HG03442 (cell line): ENCODE data around the gene OR7G1.
"Not testable (repeated sequence)": the region's sequence is repeated elsewhere in the genome, so short reads cannot be mapped to it uniquely, and the experiment has no call there.

Experiments used
- ATAC-seq: cut with Tn5 transposase; IDR thresholded peaks from one replicate; pipeline ENCODE4 v1.9.1; 2021; ENCODE audit warnings: mild to moderate bottlenecking, moderate library complexity; ENCODE audit not compliant: unreplicated experiment

OR7G1 gene

GRCh38 chr19:9086761-9087160 lies 28.8 kb downstream of the OR7G1 start, which contains the start of gene OR1M1:
Gene OR1M1 (plus strand): TSS chr19:9087061. CDS start chr19:9093245, 6,184 bp downstream.
- no peak for ATAC-seq

- no peak for ATAC-seq
Observed at GRCh38 chr19:9078651-9079050, 36.9 kb downstream of the OR7G1 start.

- ATAC-seq, result no peak
Observed at GRCh38 chr19:9076901-9077300, 38.7 kb downstream of the OR7G1 start.

- ATAC-seq, result no peak
Observed at GRCh38 chr19:9075064-9075949, 40.3 kb downstream of the OR7G1 start.

GRCh38 chr19:9073806-9074205 lies 41.8 kb downstream of the OR7G1 start:
- ATAC-seq, result no peak

- not testable (repeated sequence) for ATAC-seq
Observed at GRCh38 chr19:9071720-9072119, 43.8 kb downstream of the OR7G1 start.

GRCh38 chr19:9070066-9070465 lies 45.5 kb downstream of the OR7G1 start:
- no peak for ATAC-seq

GRCh38 chr19:9065457-9066014 lies 50.0 kb downstream of the OR7G1 start:
- no peak for ATAC-seq
